Muscle layer of duodenum (tissue), 2 donors: Measurements from ENCODE around the gene PELI1.

Source experiments
- H3K27ac ChIP-seq: one replicate; pipeline ENCODE4 v1.7.0; 2013; ENCODE audit warnings: mild to moderate bottlenecking, low read length
- H3K27me3 ChIP-seq: one replicate; pipeline ENCODE4 v1.7.0; 2013; ENCODE audit warnings: low read depth, mild to moderate bottlenecking, control low read depth, low read length
- H3K36me3 ChIP-seq, 2 donors: one replicate each; pipeline ENCODE4 v1.7.0; 2013; ENCODE audit warnings: low read length in 2 of 2, control low read depth in 1 of 2, mild to moderate bottlenecking in 1 of 2; ENCODE audit not compliant: insufficient read depth in 2 of 2, control insufficient read depth in 1 of 2
- H3K4me1 ChIP-seq, 2 donors: one replicate each; pipeline ENCODE4 v1.7.0; 2013; ENCODE audit warnings: low read length in 2 of 2, mild to moderate bottlenecking in 2 of 2, control low read depth in 1 of 2, moderate library complexity in 1 of 2; ENCODE audit not compliant: insufficient read depth in 2 of 2, control insufficient read depth in 1 of 2
- H3K4me3 ChIP-seq, 2 donors: one replicate each; pipeline ENCODE4 v1.7.0; 2013; ENCODE audit warnings: low read length in 2 of 2, low read depth in 1 of 2, mild to moderate bottlenecking in 1 of 2
- H3K9me3 ChIP-seq, 2 donors: one replicate each; pipeline ENCODE4 v1.7.0; 2013; ENCODE audit warnings: low read length in 2 of 2, control low read depth in 1 of 2, mild to moderate bottlenecking in 1 of 2; ENCODE audit not compliant: control insufficient read depth in 1 of 2
- donor health status: healthy.

The PELI1 gene

GRCh38 chr2:64052463-64053241, 91.6 kb downstream of the PELI1 start:
- Histone ChIP-seq H3K4me3 (no peak overlapping the region), H3K9me3 (no peaks in the 10 kb centered on the region), H3K27ac (no peak overlapping the region), H3K27me3 (no peaks in the 10 kb centered on the region), H3K4me1 (no peaks in the 10 kb centered on the region), H3K36me3 (no peaks in the 10 kb centered on the region)

GRCh38 chr2:64049633-64050220, 94.5 kb downstream of the PELI1 start:
- H3K27ac ChIP-seq, result no peak overlapping the region
- no peaks in the 10 kb centered on the region for H3K27me3 ChIP-seq
- H3K4me3 ChIP-seq, result no peak overlapping the region
- no peaks in the 10 kb centered on the region for H3K4me1 ChIP-seq
- H3K9me3 ChIP-seq, result no peaks in the 10 kb centered on the region
- H3K36me3 ChIP-seq, result no peaks in the 10 kb centered on the region

GRCh38 chr2:64045938-64046337, 98.3 kb downstream of the PELI1 start:
- Histone ChIP-seq H3K36me3 (no peaks in the 10 kb centered on the region), H3K9me3 (no peaks in the 10 kb centered on the region), H3K27me3 (no peaks in the 10 kb centered on the region), H3K27ac (no peak overlapping the region), H3K4me3 (no peak overlapping the region), H3K4me1 (no peaks in the 10 kb centered on the region)
